H9 (cell line): ENCODE data around the gene CCSER1. TPM values are rescaled to one million over a fixed set of nuclear protein-coding genes. Genes with fewer than 3 reads are reported as not detected.

Experiments
- DNase-seq: peaks from one replicate; pipeline ENCODE4 v3.0.0-alpha.2; 2017
- H2AFZ ChIP-seq: one replicate; pipeline ENCODE4 v1.6.1; 2013; ENCODE audit warnings: mild to moderate bottlenecking, low read length, control low read depth, moderate library complexity
- H2AK5ac ChIP-seq: 2 replicates; pipeline ENCODE4 v1.6.1; 2013; ENCODE audit warnings: low read length, control low read depth, mixed read lengths; ENCODE audit not compliant: insufficient read length
- H2BK120ac ChIP-seq: one replicate; pipeline ENCODE4 v1.6.1; 2013; ENCODE audit warnings: low read depth, mild to moderate bottlenecking, low read length, control low read depth, inconsistent platforms; ENCODE audit not compliant: poor library complexity, severe bottlenecking
- H2BK12ac ChIP-seq: 2 replicates; pipeline ENCODE4 v1.6.1; 2013; ENCODE audit warnings: low read length, control low read depth, mixed read lengths, low read depth; ENCODE audit not compliant: insufficient read length
- H2BK15ac ChIP-seq: 2 replicates; pipeline ENCODE4 v1.6.1; 2013; ENCODE audit warnings: low read depth, low read length, control low read depth
- H2BK20ac ChIP-seq: one replicate; pipeline ENCODE4 v1.6.1; 2013; ENCODE audit warnings: low read depth, mild to moderate bottlenecking, low read length, control low read depth, inconsistent platforms; ENCODE audit not compliant: poor library complexity, severe bottlenecking
- H2BK5ac ChIP-seq: 2 replicates; pipeline ENCODE4 v1.6.1; 2013; ENCODE audit warnings: low read length, control low read depth, mixed read lengths; ENCODE audit not compliant: insufficient read length
- H3K14ac ChIP-seq: 2 replicates; pipeline ENCODE4 v1.6.1; 2013; ENCODE audit warnings: low read length, control low read depth; ENCODE audit not compliant: insufficient read depth
- H3K18ac ChIP-seq: 2 replicates; pipeline ENCODE4 v1.6.1; 2013; ENCODE audit warnings: low read depth, mild to moderate bottlenecking, mixed read lengths, low read length, control low read depth; ENCODE audit not compliant: insufficient read length
- H3K23ac ChIP-seq: 2 replicates; pipeline ENCODE4 v1.6.1; 2013; ENCODE audit warnings: low read length, control low read depth, mixed read lengths, low read depth; ENCODE audit not compliant: insufficient read length
- H3K23me2 ChIP-seq: 2 replicates; pipeline ENCODE4 v1.6.1; 2013; ENCODE audit warnings: low read depth, mild to moderate bottlenecking, mixed read lengths, low read length, control low read depth; ENCODE audit not compliant: insufficient read length, poor library complexity, severe bottlenecking
- H3K27ac ChIP-seq: 2 replicates; pipeline ENCODE4 v1.5.1; 2013; ENCODE audit warnings: low read length, control low read depth, mixed read lengths, low read depth; ENCODE audit not compliant: insufficient read length
- H3K27me3 ChIP-seq: 2 replicates; pipeline ENCODE4 v1.6.1; 2013; ENCODE audit warnings: low read length, control low read depth, inconsistent platforms; ENCODE audit not compliant: insufficient read depth
- H3K4ac ChIP-seq: 2 replicates; pipeline ENCODE4 v1.6.1; 2013; ENCODE audit warnings: low read depth, mild to moderate bottlenecking, control low read depth, inconsistent platforms, low read length, moderate library complexity
- H3K4me1 ChIP-seq: 2 replicates; pipeline ENCODE4 v1.6.1; 2013; ENCODE audit warnings: low read length, control low read depth, inconsistent platforms; ENCODE audit not compliant: insufficient read depth
- H3K4me2 ChIP-seq: 2 replicates; pipeline ENCODE4 v1.6.1; 2013; ENCODE audit warnings: low read length, control low read depth, mixed read lengths; ENCODE audit not compliant: insufficient read length, insufficient read depth
- H3K56ac ChIP-seq: 2 replicates; pipeline ENCODE4 v1.6.1; 2013; ENCODE audit warnings: low read depth, mild to moderate bottlenecking, mixed read lengths, low read length, control low read depth; ENCODE audit not compliant: insufficient read length
- H3K79me1 ChIP-seq: 2 replicates; pipeline ENCODE4 v1.6.1; 2013; ENCODE audit warnings: low read depth, mild to moderate bottlenecking, moderate library complexity, low read length, control low read depth, inconsistent platforms; ENCODE audit not compliant: insufficient read depth, poor library complexity, severe bottlenecking
- H3K79me2 ChIP-seq: 2 replicates; pipeline ENCODE4 v1.6.1; 2013; ENCODE audit warnings: low read length, control low read depth, inconsistent platforms; ENCODE audit not compliant: insufficient read depth
- H3K9ac ChIP-seq: 2 replicates; pipeline ENCODE4 v1.6.1; 2013; ENCODE audit warnings: low read length, control low read depth, mixed read lengths; ENCODE audit not compliant: insufficient read length; ENCODE audit errors: extremely low read depth
- H3K9me3 ChIP-seq: one replicate; pipeline ENCODE4 v1.6.1; 2013; ENCODE audit warnings: low read depth, low read length, inconsistent platforms; ENCODE audit not compliant: control insufficient read depth
- H3T11ph ChIP-seq: one replicate; pipeline ENCODE4 v1.6.1; 2013; ENCODE audit warnings: mild to moderate bottlenecking, low read length, control low read depth, inconsistent platforms
- H4K20me1 ChIP-seq: one replicate; pipeline ENCODE4 v1.6.1; 2013; ENCODE audit not compliant: control insufficient read depth, insufficient read length, insufficient read depth
- H4K5ac ChIP-seq: 2 replicates; pipeline ENCODE4 v1.6.1; 2013; ENCODE audit warnings: low read depth, mild to moderate bottlenecking, mixed read lengths, low read length, control low read depth; ENCODE audit not compliant: insufficient read length
- H4K8ac ChIP-seq: replicated peaks from 2 replicates; pipeline ENCODE4 v1.6.1; 2013; ENCODE audit warnings: low read length, control low read depth, mixed read lengths, low read depth; ENCODE audit not compliant: insufficient read length
- H4K91ac ChIP-seq: 2 replicates; pipeline ENCODE4 v1.6.1; 2013; ENCODE audit warnings: low read depth, mild to moderate bottlenecking, moderate library complexity, mixed read lengths, low read length, control low read depth; ENCODE audit not compliant: insufficient read length
- H3K27ac Mint-ChIP-seq, 3 experiments: 2 replicates in 2 of 3; 3 replicates in 1 of 3; pipeline ENCODE4 v1.8.0; 2020 to 2021; ENCODE audit warnings: mixed read lengths in 3 of 3, mild to moderate bottlenecking in 1 of 3, moderate library complexity in 1 of 3
- H3K27me3 Mint-ChIP-seq: 2 replicates; pipeline ENCODE4 v1.8.0; 2021; ENCODE audit warnings: low read depth, mild to moderate bottlenecking, moderate library complexity, mixed read lengths
- H3K36me3 Mint-ChIP-seq, 3 experiments: 2 replicates in 2 of 3; 3 replicates in 1 of 3; pipeline ENCODE4 v1.8.0; 2020 to 2021; ENCODE audit warnings: low read depth in 3 of 3, mixed read lengths in 3 of 3; ENCODE audit not compliant: insufficient read depth in 1 of 3
- H3K4me1 Mint-ChIP-seq, 2 experiments: 2 replicates each; pipeline ENCODE4 v1.8.0; 2020; ENCODE audit warnings: mixed read lengths in 2 of 2
- H3K4me3 Mint-ChIP-seq, 2 experiments: 2 replicates in 1 of 2; 3 replicates in 1 of 2; pipeline ENCODE4 v1.8.0; 2020 to 2021; ENCODE audit warnings: mild to moderate bottlenecking in 2 of 2, mixed read lengths in 2 of 2, moderate library complexity in 1 of 2
- H3K9me3 Mint-ChIP-seq, 2 experiments: 2 replicates in 1 of 2; 3 replicates in 1 of 2; pipeline ENCODE4 v1.8.0; 2020; ENCODE audit warnings: mild to moderate bottlenecking in 2 of 2, mixed read lengths in 2 of 2, moderate library complexity in 1 of 2
- WGBS: extraction: QIAGEN DNeasy Blood & Tissue Kit; methylation state at CpG from one replicate; pipeline ENCODE4 v1.1.7; 2013; ENCODE audit warnings: missing lambda C conversion rate, low lambda C conversion rate, mixed read lengths; ENCODE audit not compliant: insufficient read length; ENCODE audit errors: extremely low coverage; 5-methylcytosine and 5-hydroxymethylcytosine counted together
- total RNA-seq: library from RNA; stranded (reverse); gene quantifications from 2 replicates; pipeline ENCODE4 v1.2.1, GENCODE V29; 2021
- TF ChIP-seq, protein P1 (sequence below): fragments of 200-600 bp; sonication (generic); conservative IDR thresholded peaks from 3 replicates; pipeline ENCODE4 v1.8.0; 2021; ENCODE audit warnings: antibody characterized with exemption, mild to moderate bottlenecking

CCSER1 gene
- total RNA-seq, 1 experiment from 2014 or later: 0.37 TPM

DNA sequence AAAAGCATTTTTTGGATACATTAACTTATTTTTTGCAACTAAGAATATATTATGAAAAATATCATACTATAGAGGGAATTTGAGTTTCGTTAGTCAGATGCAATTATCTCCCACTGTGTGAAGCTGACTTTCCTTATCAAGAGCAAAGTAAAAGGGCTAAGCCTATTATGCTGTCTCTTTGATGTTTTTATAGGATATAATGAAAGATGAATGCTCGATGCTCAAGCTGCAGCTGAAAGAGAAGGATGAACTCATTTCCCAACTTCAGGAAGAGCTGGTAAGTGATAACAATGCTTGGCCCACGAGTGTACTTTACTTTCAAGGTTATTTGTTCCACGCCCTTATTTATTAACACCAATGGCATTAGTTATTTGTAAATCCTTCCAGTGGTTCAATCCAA lies 688.4 kb downstream of the CCSER1 start:
- peaks cover 32 to 49% (median 34%) of the 10 kb centered on the region in 3 experiments for H3K36me3 Mint-ChIP-seq
- H3K23ac ChIP-seq: no peak overlapping the region
- no CpG with 5 or more reads among the region's 4 CpGs for WGBS
- H3K27ac Mint-ChIP-seq: no peak overlapping the region
- H3K79me1 ChIP-seq: no peaks in the 10 kb centered on the region
- peaks cover 16 to 24% of the 10 kb centered on the region in 2 experiments for H3K4me1 Mint-ChIP-seq
- H2BK120ac ChIP-seq: no peak overlapping the region
- H3K9me3 ChIP-seq: peaks cover 12% of the 10 kb centered on the region
- no peak overlapping the region for H3T11ph ChIP-seq
- no peak overlapping the region for H3K9ac ChIP-seq
- H3K27ac ChIP-seq: no peak overlapping the region
- no peak overlapping the region for H3K4me3 Mint-ChIP-seq
- H3K9me3 Mint-ChIP-seq: peaks cover 33 to 35% of the 10 kb centered on the region in 2 experiments
- H3K23me2 ChIP-seq: no peaks in the 10 kb centered on the region
- no peak overlapping the region for H3K4ac ChIP-seq
- no peaks in the 10 kb centered on the region for H4K20me1 ChIP-seq
- H4K5ac ChIP-seq: no peak overlapping the region
- H2BK20ac ChIP-seq: no peak overlapping the region
- H3K18ac ChIP-seq: no peak overlapping the region
- no peak overlapping the region for H2BK12ac ChIP-seq
- H2BK15ac ChIP-seq: no peak overlapping the region
- H3K27me3 ChIP-seq: peaks cover 2% of the 10 kb centered on the region; the same call in 1 of the 2 replicates
- H2AFZ ChIP-seq: no peak overlapping the region
- no peak overlapping the region for H4K8ac ChIP-seq
- no peaks in the 10 kb centered on the region for H3K27me3 Mint-ChIP-seq
- H3K14ac ChIP-seq: no peak overlapping the region
- no peak for DNase-seq
- no peak overlapping the region for H4K91ac ChIP-seq
- H3K4me1 ChIP-seq: no peaks in the 10 kb centered on the region
- H2BK5ac ChIP-seq: no peak overlapping the region
- no peak overlapping the region for H3K56ac ChIP-seq
- TF ChIP-seq, protein P1, sequence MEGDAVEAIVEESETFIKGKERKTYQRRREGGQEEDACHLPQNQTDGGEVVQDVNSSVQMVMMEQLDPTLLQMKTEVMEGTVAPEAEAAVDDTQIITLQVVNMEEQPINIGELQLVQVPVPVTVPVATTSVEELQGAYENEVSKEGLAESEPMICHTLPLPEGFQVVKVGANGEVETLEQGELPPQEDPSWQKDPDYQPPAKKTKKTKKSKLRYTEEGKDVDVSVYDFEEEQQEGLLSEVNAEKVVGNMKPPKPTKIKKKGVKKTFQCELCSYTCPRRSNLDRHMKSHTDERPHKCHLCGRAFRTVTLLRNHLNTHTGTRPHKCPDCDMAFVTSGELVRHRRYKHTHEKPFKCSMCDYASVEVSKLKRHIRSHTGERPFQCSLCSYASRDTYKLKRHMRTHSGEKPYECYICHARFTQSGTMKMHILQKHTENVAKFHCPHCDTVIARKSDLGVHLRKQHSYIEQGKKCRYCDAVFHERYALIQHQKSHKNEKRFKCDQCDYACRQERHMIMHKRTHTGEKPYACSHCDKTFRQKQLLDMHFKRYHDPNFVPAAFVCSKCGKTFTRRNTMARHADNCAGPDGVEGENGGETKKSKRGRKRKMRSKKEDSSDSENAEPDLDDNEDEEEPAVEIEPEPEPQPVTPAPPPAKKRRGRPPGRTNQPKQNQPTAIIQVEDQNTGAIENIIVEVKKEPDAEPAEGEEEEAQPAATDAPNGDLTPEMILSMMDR: no peak
- no peak overlapping the region for H2AK5ac ChIP-seq
- no peaks in the 10 kb centered on the region for H3K79me2 ChIP-seq
- H3K4me2 ChIP-seq: no peak overlapping the region
